T-helper 9 cell (primary cell): ENCODE results near the gene FBXL15.
A peak's percentile ranks its signal among the peaks of the same experiment; 100 is the strongest.

Experiments
- DNase-seq: peaks from one replicate; pipeline ENCODE4 v3.0.0-alpha.2; 2020

The FBXL15 gene

GRCh38 chr10:102398172-102399020, 22.2 kb upstream of the FBXL15 start:
- DNase-seq: no peak

GRCh38 chr10:102399217-102400021, 21.2 kb upstream of the FBXL15 start:
- peak; percentile 85 for DNase-seq

DNA sequence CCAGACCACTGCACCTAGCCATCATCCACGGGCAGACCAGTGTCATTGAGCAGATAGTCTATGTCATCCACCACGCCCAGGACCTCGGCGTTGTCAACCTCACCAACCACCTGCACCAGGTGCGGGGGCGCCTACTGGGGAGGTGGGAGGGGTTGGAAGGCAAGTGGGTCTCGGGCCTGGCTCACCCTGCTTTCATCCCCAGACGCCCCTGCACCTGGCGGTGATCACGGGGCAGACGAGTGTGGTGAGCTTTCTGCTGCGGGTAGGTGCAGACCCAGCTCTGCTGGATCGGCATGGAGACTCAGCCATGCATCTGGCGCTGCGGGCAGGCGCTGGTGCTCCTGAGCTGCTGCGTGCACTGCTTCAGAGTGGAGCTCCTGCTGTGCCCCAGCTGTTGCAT, 20.6 kb upstream of the FBXL15 start:
- DNase-seq: no peak

DNA sequence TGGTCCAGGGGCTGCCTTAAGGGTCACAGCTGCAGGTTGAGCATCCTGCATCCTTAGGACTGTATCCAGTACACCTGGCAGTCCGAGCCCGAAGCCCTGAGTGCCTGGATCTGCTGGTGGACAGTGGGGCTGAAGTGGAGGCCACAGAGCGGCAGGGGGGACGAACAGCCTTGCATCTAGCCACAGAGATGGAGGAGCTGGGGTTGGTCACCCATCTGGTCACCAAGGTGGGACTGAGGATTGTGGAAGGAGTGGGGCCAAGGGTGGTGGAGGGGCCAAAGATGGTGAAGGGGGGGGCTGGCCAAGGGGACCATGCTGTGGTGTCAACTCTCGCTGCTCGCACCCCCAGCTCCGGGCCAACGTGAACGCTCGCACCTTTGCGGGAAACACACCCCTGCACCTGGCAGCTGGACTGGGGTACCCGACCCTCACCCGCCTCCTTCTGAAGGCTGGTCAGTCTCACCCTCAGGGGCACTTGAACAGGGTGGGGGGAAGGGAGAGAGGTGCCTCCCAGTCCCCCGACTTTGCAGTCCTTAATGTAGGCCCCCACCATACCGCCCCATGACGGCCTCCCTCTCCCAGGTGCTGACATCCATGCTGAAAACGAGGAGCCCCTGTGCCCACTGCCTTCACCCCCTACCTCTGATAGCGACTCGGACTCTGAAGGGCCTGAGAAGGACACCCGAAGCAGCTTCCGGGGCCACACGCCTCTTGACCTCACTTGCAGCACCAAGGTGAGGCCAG, 19.9 kb upstream of the FBXL15 start:
- DNase-seq: no peak

DNA sequence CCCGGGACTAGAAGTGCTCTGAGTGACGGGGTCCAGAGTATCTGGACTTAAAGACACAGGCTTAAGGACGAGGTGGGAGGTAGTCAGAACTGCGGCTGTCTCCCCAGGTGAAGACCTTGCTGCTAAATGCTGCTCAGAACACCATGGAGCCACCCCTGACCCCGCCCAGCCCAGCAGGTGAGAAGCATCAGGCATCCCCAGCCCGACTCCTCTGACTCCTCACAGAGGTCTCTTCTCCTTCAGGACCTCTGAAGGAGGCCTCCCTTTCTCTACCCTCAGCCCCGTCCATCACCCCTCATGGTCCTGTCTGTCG, 19.3 kb upstream of the FBXL15 start:
- no peak for DNase-seq

DNA sequence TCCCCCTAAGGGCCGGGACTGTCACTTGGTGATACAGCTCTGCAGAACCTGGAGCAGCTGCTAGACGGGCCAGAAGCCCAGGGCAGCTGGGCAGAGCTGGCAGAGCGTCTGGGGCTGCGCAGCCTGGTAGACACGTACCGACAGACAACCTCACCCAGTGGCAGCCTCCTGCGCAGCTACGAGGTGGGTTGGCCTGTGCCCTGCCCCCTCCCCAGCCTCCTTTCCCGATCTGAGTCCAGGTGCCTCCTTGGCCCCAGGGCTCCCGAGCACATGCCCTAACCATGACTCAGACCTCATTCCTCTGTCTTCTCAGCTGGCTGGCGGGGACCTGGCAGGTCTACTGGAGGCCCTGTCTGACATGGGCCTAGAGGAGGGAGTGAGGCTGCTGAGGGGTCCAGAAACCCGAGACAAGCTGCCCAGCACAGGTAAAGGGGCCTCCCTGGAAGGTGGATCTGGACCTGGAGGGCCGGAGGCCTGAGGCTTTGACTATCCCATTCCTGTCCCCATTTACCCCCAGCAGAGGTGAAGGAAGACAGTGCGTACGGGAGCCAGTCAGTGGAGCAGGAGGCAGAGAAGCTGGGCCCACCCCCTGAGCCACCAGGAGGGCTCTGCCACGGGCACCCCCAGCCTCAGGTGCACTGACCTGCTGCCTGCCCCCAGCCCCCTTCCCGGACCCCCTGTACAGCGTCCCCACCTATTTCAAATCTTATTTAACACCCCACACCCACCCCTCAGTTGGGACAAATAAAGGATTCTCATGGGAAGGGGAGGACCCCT, 18.7 kb upstream of the FBXL15 start:
- DNase-seq: no peak

DNA sequence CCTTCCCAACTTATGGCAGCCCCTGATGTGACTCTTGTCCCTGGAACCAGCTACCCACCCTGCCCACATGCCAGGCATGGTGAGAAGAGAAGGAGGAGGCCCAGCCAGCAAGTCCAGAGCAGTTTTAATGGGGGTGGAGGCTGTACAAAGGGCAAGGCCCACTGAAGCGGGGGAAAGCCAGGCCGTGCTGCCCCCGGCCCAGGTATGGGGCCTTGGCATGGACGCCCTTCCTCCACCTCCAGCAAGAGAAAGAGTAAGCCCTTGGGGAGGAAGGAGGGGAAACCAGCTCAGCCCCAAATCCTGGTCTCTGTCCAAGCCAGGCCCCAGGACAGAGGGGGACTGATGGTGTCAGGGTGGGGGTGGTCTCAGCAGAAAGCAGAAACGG, 18.1 kb upstream of the FBXL15 start:
- no peak for DNase-seq

DNA sequence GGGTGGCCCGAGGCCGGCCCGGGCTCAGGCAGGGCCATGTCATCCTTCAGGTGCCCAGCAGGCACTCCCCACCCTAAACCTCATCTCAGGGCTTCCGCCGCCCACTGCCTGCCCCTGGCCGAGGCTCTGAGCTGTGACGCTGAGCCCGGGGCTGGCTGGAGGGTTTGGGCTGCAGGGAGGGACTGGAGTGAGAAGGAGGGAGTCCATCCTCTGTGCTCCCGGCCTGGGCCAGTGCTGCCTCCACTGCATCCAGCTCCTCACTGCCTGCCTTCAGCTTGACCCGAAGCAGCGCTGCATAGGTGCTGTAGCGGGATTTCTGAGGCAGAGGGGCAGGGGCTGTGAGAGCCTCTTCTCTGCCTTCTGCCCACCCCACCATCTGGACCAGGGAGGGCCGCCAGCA, 17.5 kb upstream of the FBXL15 start:
- no peak for DNase-seq

GRCh38 chr10:102404361-102405107, 16.1 kb upstream of the FBXL15 start:
- no peak for DNase-seq

DNA sequence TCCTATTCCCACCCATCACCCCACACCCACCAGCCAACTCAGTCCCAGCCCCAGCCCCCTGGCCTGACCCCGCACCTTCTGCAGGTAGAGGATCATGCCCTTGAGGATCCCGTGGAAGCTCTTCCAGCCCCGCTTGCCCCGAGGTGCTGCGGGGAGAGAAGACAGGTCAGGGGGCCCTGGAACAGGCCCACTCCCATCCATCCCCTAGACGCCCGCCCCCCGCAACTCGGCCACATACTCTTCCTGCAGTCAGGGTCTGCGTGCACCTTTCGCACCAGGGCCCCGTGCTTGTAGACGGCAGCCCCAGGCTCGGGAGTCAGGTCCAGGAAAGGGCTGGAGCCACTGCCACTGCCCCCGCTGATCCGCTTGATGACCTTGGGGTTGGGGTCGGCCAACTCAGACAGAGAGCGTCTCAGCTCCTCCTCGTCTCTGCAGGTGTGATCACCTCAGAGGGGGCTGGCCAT, 15.5 kb upstream of the FBXL15 start:
- no peak for DNase-seq

DNA sequence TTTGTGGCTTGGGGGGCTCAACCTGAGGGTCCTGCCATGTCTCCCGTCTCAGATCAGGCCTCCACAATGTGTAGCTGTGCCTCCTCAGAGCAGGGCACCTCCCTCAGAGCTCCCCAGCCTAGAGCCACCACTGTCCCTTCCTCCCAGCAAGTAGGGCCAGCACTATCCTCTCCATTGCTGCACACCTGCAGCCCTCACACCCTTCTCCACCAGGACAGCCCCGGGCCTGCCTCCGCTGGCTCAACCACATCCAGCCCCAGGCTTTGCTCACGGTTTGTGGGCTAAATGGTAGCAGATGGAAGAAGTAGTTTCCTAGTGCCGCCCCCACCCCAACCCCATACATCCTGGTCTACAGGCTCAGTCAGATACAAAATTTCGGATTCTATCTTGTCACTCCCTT, 15.0 kb upstream of the FBXL15 start:
- DNase-seq: no peak

DNA sequence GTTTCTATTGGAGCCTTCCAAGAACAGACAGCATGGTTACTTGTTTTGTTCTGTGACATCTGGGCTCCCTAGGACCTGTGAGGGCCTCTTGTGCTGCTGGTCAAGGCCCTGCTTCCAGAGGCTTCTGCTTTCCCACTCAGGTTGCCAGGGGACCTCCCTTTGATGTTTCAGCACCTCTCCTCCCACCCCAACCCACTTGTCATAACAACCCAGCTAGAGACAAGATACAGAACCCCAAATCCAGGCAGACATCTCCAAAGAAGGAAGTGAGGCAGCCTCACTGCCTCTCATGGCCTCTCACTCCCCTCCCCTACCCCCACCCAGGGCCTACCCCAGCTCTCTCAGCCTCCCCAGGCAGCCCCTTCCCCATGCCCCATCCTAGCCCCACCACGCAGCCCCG, 13.8 kb upstream of the FBXL15 start:
- DNase-seq: no peak

- no peak for DNase-seq
These were observed 13.1 kb upstream of the FBXL15 start for GRCh38 chr10:102407425-102408130.

- no peak for DNase-seq
These were observed 12.4 kb upstream of the FBXL15 start for GRCh38 chr10:102408131-102408727.

DNA sequence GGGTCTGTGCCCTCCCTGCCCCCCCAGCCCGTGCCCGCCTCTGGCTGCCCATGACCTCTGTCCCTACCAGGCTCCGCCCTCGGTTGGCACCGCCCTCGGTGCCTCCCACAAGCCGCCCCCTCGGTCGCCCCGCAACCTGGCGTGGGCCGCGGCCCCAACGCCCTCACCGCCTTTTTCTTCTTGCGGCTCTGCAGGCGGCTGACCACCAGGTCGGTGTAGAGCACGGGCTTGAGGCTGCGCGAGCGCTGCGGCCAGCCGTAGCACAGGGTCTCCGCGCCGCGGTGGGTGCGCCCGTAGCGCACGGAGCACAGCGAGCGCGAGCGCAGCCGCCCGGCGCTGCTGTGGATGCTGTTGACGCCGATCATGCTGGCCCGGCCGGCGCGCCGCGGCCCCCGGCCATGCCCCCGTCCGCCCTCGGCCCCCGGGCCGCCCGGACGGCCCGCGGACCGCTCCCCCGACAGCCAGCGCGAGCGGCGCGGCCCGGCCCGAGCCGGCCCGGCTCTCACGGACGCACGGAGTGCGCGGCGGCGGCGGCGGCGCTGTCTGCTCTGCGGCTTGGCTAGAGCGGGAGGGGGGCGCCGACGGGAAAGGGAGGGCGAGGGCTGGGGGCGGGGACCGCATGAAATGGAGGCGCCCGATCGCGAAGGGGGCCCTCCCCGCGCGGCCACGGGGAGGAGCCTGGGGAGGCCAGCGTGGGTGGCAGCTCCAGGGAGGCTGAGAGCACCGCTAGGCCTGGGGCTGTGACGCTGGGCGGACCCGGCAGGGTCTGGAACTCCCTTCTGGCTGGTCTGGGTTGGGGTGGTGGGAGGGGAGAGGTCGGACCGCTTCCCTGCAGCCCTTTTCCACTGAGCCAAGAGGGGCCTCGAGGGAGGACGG, 11.7 kb upstream of the FBXL15 start:
- peak; percentile 54 for DNase-seq

DNA sequence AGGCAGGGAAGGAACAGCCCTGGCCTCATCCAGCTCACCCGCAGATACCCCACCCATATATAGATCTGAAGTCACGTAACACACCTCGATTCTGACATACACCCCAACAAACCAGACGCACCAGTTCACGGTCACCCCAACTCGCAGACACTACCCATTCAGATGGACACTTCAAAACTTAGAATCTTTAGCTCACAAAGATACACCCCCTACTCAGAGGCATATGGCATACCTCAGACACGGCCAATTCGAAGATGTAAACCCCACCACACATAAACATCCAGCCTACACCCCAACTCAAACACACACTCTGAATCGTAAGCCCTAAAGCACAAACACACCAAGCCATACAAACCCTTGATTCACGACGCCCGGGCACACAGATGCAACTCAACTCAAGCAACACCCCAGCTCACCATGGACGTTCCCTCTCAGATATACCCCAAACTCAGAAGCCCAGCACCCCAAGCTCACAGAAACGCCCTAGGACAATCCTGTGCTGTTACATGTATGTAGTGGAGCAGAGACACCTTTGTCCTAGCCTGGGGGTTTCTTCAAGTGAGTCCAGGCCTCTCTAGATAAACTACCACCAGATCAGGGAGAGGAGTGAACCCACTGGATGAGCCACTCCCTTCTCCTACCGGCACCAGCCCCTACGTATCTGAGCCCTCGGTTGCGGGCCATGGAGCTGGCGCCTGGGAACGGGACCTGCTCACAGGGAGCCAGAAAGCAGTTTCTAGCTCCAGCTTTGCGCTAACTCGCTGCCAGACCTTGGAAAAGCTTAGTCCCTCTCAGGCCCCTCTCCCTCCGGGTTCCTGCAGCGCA, 10.8 kb upstream of the FBXL15 start:
- no peak for DNase-seq

- no peak for DNase-seq
These were observed 10.1 kb upstream of the FBXL15 start for GRCh38 chr10:102410429-102411073.
